Central memory CD8-positive, alpha-beta T cell (primary cell): Measurements from ENCODE around the gene TEAD1.

Source experiments
- ATAC-seq: fragments of 150-1000 bp; cut with Tn5 transposase; replicated peaks from 2 replicates; pipeline ENCODE4 v1.10.0; 2022; ENCODE audit warnings: mild to moderate bottlenecking, moderate FRiP score, moderate number of reproducible peaks; ENCODE audit not compliant: poor library complexity, severe bottlenecking; ENCODE audit errors: extremely low read depth
- DNase-seq, 2 donors: peaks; one replicate each; pipeline ENCODE4 v3.0.0; 2021; ENCODE audit warnings: low spot score in 2 of 2
- H3K27ac Mint-ChIP-seq: one replicate; pipeline ENCODE4 v1.8.0; 2022; ENCODE audit warnings: low read depth, mild to moderate bottlenecking, moderate library complexity, mixed read lengths
- H3K27me3 Mint-ChIP-seq: one replicate; pipeline ENCODE4 v1.8.0; 2022; ENCODE audit warnings: mixed read lengths
- H3K36me3 Mint-ChIP-seq: one replicate; pipeline ENCODE4 v1.8.0; 2022; ENCODE audit warnings: mild to moderate bottlenecking, moderate library complexity, mixed read lengths; ENCODE audit not compliant: insufficient read depth
- H3K4me1 Mint-ChIP-seq: one replicate; pipeline ENCODE4 v1.8.0; 2022; ENCODE audit warnings: mixed read lengths
- H3K4me3 Mint-ChIP-seq: one replicate; pipeline ENCODE4 v1.8.0; 2022; ENCODE audit warnings: mild to moderate bottlenecking, moderate library complexity, mixed read lengths
- H3K9me3 Mint-ChIP-seq: one replicate; pipeline ENCODE4 v1.8.0; 2022; ENCODE audit warnings: mixed read lengths

TEAD1 gene

DNA sequence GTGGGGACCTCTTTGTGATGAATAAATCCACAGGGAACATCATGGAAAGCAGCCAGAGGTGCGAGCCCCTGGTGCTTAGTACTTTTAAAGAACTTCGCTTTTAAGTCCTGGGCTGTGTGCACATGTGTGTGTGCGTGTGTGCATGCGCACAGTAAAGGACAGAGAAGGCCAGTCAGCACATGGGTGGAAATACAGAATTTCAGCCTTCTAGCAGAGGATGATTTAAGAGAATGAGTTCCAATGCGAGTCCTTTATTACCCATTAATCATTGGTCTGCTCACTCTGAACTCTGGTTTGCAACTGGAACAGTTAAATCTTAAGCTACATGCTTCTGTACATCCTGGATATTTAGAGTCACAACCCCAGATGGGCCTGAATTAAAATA lies 18.9 kb downstream of the TEAD1 start:
- Mint-ChIP-seq H3K4me3 (no peak overlapping the region), H3K27me3 (peaks cover 88% of the 10 kb centered on the region), H3K4me1 (no peaks in the 10 kb centered on the region), H3K9me3 (no peaks in the 10 kb centered on the region), H3K36me3 (peaks cover 1% of the 10 kb centered on the region), H3K27ac (no peak overlapping the region)
- no peak for ATAC-seq
- no peak for DNase-seq

DNA sequence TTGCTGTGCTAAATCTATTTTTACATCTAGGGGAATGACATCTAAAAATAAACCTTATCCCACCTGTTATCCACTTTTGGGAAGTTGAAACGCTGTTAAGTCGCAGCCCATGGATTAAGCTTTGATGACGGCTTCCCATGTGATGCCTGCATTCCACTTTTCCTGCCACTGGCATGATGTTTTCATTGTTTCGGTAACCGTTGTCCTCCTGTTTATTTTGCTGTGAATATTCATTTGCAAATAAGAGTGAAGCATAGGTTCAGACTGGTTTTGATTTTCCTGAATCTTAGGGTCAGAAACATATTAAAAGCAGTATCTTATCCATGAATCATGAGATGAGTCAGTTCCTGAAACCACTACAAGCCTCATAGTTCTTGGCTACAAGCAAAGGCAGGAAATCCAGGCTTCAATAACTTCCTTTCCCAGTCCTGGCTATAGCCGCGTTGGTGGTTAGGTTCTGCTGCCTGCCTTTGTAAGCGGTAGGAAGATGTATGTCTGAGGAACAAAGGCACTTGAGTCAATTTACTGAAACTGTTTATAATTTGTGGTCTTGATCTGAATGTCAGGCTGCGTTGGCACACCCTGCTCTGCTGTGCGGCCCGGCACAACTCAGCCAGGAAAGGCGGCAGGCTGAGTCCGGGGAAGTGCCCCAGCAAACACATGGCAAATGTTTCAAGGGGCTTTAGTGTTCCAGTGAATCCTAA lies 19.4 kb downstream of the TEAD1 start:
- H3K4me3 Mint-ChIP-seq, result no peak overlapping the region
- H3K36me3 Mint-ChIP-seq, result peaks cover 1% of the 10 kb centered on the region
- H3K27me3 Mint-ChIP-seq, result peaks cover 88% of the 10 kb centered on the region
- H3K4me1 Mint-ChIP-seq, result no peaks in the 10 kb centered on the region
- ATAC-seq, result no peak
- no peak for DNase-seq
- no peaks in the 10 kb centered on the region for H3K9me3 Mint-ChIP-seq
- H3K27ac Mint-ChIP-seq, result no peak overlapping the region

DNA sequence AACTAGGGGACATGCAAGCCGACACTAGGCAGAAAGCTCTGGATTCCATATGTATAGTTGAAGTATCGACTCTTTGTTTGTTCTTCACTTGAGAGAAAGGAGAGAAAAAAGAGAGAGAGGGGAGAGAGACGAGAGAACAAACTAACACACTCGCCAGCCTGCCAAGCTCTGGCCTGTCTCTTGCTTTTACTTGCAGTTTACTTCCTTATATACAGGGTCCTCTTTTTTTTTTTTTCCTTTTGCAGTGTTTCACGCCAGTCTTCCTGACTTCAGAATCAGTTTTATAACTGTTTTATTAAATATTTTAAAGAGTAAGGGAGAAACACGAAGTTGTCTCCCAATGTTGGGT lies 19.9 kb downstream of the TEAD1 start:
- peaks cover 83% of the 10 kb centered on the region for H3K27me3 Mint-ChIP-seq
- H3K4me3 Mint-ChIP-seq, result no peak overlapping the region
- DNase-seq, result no peak

DNA sequence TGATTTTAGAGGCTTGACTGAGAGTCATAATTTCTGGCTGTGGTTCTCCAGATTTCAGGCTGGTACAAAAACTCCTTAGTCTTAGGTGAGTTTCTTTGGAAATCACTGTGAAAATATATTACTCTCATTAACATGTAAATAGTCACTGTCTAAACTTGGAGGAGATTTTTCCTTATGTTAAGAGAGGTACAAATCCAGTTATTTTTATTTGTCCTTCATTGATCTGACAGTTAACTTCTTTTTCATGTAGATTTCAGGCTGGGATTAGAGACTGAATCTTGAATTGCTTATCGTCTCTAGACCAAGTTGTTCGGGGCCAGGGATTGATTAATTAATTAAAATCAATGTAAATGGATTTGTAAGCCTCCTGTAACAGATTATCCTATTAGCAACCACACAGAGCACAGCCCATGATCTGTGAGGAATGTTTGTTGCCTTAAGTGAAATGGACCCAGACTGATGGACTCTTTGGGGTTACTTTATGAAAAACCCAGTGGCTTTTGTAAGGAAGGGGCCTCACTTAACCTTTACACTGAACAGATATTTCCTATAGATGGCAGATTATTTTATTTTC lies 21.1 kb downstream of the TEAD1 start:
- no peak for ATAC-seq
- Mint-ChIP-seq H3K27ac (no peak overlapping the region), H3K9me3 (no peaks in the 10 kb centered on the region), H3K27me3 (peaks cover 87% of the 10 kb centered on the region), H3K4me1 (no peaks in the 10 kb centered on the region), H3K4me3 (no peak overlapping the region), H3K36me3 (no peaks in the 10 kb centered on the region)
- DNase-seq, result no peak

More for the DNA sequence above, 19.9 kb downstream of the TEAD1 start:
- ATAC-seq, result no peak
- Mint-ChIP-seq H3K27ac (no peak overlapping the region), H3K36me3 (peaks cover 1% of the 10 kb centered on the region), H3K4me1 (no peaks in the 10 kb centered on the region), H3K9me3 (no peaks in the 10 kb centered on the region)

DNA sequence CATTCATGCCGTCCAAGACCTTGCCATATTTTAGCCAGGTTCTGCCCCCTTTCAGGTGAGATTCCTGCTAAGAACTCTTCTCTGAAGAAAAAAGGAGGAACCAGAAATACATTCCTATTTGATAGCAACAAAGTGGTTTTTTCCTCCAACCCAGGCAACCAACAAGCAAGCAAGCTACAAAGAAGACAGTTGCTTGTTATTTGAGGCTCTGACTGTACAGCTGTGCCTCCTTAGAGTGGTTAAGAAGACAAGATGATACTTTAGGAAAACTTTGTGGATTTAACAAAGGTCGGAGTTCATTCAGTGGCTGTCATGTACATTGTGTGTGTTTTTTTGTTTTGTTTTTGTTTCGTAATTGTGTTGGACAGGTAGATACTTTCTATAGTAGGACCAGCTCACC lies 21.7 kb downstream of the TEAD1 start:
- H3K4me1 Mint-ChIP-seq, result no peaks in the 10 kb centered on the region
- DNase-seq (no peak), ATAC-seq (no peak)
- H3K27me3 Mint-ChIP-seq, result peaks cover 87% of the 10 kb centered on the region
- no peak overlapping the region for H3K27ac Mint-ChIP-seq
- H3K9me3 Mint-ChIP-seq, result no peaks in the 10 kb centered on the region
- H3K4me3 Mint-ChIP-seq, result no peak overlapping the region
- H3K36me3 Mint-ChIP-seq, result no peaks in the 10 kb centered on the region

DNA sequence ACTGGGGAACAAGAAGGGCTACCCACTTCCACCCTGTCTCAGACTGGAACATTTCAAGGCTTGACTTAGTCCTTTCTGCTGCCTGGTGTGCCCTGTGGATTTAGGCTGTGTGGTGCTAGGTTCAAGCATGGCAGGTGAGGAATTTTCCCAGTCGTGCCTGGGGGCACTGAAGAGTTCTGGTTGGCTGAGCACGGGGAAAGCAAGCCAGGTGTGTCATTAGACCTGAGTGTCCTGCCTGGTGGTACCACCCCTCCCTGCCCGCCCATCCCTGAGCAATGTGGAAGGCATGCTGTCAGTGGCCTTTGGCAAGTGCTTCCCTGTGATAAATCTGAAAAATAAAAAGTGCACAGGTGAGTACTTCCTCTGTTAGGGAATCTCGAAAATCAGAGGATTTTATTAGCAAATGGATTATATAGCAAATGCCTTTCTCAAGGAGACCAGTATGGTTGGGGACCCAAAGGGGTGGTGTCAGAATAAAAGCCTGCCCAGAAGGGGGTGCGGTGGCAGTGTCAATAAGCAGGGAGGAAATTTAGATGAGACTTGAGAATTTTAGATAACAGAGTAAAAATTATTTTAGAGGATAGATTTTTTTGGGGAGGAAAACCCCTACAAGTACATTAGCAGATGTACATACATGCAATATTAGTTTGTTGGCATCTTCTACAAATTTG lies 22.8 kb downstream of the TEAD1 start:
- H3K4me3 Mint-ChIP-seq, result no peak overlapping the region
- no peaks in the 10 kb centered on the region for H3K4me1 Mint-ChIP-seq
- H3K36me3 Mint-ChIP-seq, result no peaks in the 10 kb centered on the region
- no peaks in the 10 kb centered on the region for H3K9me3 Mint-ChIP-seq
- DNase-seq (no peak), ATAC-seq (no peak)
- H3K27ac Mint-ChIP-seq, result no peak overlapping the region
- peaks cover 89% of the 10 kb centered on the region for H3K27me3 Mint-ChIP-seq

DNA sequence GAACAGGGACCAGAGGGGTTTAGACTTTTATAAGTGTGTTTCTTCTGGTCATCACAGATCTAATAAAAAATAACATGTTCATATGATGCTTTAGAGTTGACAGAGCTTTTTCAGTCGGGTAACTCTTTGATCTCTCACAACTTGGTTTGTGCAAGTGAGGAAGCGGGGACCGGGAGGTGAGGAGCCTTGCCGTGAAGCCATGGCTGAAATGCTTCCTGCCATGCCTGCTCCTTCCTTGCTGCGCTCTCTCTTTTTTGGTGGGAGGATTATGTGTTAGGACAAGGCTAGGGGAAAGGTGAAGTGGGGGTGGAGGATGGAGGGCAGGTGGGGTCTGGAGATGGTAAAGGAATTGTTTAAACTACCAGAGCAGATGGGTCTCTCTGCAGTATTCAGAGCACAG lies 23.8 kb downstream of the TEAD1 start:
- H3K27me3 Mint-ChIP-seq, result peaks cover 96% of the 10 kb centered on the region

DNA sequence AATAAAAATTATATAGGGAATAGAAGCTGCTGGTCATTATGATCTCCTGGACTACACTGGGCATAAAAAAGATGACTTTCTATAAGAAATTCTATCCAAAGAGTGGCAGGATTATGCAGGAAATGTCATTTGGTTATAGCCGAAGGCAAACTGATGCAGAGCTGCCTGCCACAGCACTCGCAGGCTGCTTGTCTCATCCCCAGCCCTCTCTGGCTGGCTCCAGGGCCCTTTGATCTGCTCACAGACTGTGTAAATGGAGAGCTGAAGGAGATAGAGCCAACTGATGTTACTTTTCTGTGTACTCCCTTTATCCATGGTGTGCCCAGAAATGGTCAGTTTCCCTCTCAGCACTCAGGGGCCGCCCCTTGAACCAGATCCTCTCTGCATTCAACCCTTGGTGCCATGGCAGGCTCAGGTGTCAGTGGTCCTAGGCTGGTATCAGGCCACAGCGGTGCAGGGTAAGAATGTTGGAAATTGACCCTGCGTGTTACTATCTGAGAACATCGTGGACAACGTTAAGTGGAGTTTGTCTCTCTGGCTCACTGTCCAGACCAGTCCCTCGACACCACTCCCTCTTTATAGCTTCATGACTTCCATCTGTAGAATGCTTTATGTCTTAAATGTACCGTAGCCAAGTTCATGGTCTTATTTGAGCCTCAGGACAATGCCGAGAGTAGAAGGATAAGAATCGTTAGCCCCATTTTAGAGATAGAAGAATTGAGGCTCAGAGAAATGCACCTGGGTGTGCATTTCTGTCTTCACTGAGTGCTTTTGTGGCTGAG lies 27.8 kb downstream of the TEAD1 start:
- Mint-ChIP-seq H3K27me3 (peaks cover 73% of the 10 kb centered on the region), H3K36me3 (peaks cover 4% of the 10 kb centered on the region), H3K9me3 (no peaks in the 10 kb centered on the region), H3K4me3 (no peak overlapping the region), H3K27ac (no peak overlapping the region), H3K4me1 (no peaks in the 10 kb centered on the region)
- no peak for ATAC-seq
- DNase-seq, result no peak

More for the DNA sequence above, 23.8 kb downstream of the TEAD1 start:
- no peaks in the 10 kb centered on the region for H3K4me1 Mint-ChIP-seq
- H3K9me3 Mint-ChIP-seq, result no peaks in the 10 kb centered on the region
- H3K36me3 Mint-ChIP-seq, result peaks cover 1% of the 10 kb centered on the region
- DNase-seq, result no peak
- no peak overlapping the region for H3K4me3 Mint-ChIP-seq
- no peak for ATAC-seq
- H3K27ac Mint-ChIP-seq, result no peak overlapping the region

DNA sequence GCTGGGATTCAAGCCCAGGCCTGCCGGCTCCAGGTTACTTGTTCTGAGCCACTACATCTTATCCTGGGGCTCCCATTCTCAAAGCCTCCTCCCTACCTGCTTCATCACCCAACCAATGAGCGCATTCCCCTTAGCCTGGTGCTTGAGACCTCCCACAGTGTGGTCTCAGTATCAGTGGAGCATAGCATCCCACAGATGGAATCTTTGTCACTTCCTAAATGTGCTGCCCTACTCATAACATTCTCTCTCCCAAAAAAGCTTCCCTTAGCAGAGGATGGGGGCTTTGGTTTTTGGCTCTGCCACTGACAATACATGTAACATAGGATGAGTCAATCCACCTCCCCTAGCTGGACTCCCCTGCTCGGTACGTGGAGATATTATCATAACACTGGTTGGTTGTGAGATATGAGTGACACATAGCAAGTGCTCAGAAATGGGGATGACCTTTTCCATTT lies 28.8 kb downstream of the TEAD1 start:
- Mint-ChIP-seq H3K9me3 (no peaks in the 10 kb centered on the region), H3K36me3 (peaks cover 4% of the 10 kb centered on the region), H3K4me1 (no peaks in the 10 kb centered on the region), H3K4me3 (no peak overlapping the region), H3K27me3 (peaks cover 69% of the 10 kb centered on the region), H3K27ac (no peak overlapping the region)
- ATAC-seq (no peak), DNase-seq (no peak)

DNA sequence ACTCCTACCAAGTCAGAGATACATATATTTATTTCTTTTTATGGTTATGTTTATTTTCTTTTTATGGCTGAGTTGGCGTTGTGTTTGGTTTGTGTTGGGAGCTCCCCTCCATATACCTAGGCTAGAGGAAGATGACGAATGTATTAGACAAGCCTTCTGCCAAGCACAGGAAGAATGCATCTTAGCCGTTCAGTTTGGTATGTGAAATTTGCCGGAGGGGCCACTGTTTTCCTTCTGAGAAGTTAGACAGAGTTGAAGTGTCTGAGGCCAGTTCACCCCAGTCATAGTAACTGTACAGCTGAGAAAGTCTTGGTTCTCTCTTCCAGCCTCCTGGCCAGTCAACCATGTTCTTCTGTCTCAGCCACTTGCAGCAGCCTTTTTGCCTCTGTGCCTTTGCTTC lies 29.8 kb downstream of the TEAD1 start:
- DNase-seq (no peak), ATAC-seq (no peak)
- Mint-ChIP-seq H3K4me1 (no peaks in the 10 kb centered on the region), H3K27me3 (peaks cover 66% of the 10 kb centered on the region), H3K36me3 (peaks cover 4% of the 10 kb centered on the region), H3K9me3 (no peaks in the 10 kb centered on the region), H3K4me3 (no peak overlapping the region), H3K27ac (no peak overlapping the region)

DNA sequence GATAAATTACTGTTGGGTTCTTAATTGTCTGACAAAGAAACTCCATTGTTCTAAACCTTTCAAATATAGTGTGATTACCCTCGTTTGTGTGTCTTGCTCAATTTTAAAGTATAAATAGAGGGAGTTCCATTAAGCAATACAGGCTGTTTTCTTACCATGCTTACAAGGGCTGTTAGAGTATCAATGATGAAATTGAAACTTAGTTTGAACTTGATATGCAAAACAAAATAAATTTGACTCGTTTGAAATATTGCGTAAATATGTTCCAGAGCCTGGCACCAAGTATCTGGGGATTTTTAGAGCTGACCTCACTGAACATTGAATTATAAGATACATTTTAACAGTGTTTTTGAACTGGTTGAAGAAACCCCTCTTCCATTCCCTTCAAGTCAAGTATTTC lies 31.7 kb downstream of the TEAD1 start:
- no peak for DNase-seq
- Mint-ChIP-seq H3K4me1 (no peaks in the 10 kb centered on the region), H3K27me3 (peaks cover 51% of the 10 kb centered on the region), H3K4me3 (no peak overlapping the region), H3K9me3 (no peaks in the 10 kb centered on the region), H3K36me3 (peaks cover 4% of the 10 kb centered on the region), H3K27ac (no peak overlapping the region)
- no peak for ATAC-seq

DNA sequence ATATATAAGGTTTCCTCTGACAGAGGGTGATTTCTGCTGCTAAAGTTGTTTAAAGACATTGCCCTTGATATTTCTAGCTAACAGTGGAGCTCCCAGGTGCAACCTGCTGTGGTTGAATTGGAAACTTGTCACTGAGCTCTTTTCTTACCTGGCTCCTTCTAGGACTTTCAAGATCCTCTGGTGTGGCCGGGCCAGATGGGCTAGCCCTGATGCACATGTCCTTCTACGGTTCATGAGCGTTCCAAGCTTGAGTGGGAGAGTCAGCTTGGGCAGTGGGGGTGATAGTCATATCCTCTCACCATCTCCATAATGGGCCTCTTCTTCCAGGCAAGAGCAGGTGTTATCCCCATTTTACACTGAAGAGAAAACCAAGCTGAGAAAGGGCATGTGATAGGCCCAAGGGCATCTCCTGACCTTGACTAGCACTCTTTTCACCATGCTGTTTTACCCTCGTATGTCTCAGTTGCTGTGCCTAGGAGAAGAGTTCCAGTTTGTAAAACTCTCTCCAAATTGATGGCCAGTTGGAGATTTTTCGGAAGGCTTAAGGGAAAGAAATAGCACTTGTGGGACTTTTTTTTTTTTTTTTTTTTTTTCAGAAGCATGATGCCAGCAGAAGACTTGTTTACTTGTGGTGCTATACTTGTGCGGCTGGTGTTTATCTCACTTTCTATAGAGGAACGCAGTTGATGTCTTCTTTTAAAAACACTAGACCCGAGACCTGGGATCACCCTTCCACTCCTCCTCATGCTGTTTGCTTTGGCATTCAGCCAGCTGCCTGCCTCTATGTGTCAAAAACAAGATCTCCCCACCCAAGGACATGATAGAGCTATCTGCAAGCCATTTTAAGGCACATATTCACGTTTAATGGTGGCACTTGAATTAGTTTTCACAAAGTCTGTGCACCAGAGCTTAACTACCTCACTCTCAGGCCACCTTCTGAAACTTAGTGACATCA lies 32.6 kb downstream of the TEAD1 start:
- H3K9me3 Mint-ChIP-seq, result no peaks in the 10 kb centered on the region
- H3K4me1 Mint-ChIP-seq, result no peaks in the 10 kb centered on the region
- peaks cover 4% of the 10 kb centered on the region for H3K36me3 Mint-ChIP-seq
- no peak overlapping the region for H3K4me3 Mint-ChIP-seq
- peaks cover 51% of the 10 kb centered on the region for H3K27me3 Mint-ChIP-seq
- no peak for DNase-seq
- no peak overlapping the region for H3K27ac Mint-ChIP-seq
- ATAC-seq, result no peak
